ENCODE measurements around the gene TCF19. TPM values are rescaled to one million over a fixed set of nuclear protein-coding genes. Genes with fewer than 3 reads are reported as not detected.
"Not testable (repeated sequence)": the region's sequence is repeated elsewhere in the genome, so short reads cannot be mapped to it uniquely, and the experiment has no call there.

Gene TCF19
- total RNA-seq, 1 experiment from 2014 or later = 12.7 TPM

GRCh38 chr6:31193206-31193605, 34.8 kb downstream of the TCF19 start (continued):
- no peak for TF ChIP-seq HMGXB4 (CRISPR knock-in tag; IDR thresholded peaks at IDR 0.05)

- no peak for DNase-seq (ENCODE audit: low spot score)
- Mint-ChIP-seq H3K9me3 (peaks cover 14% of the 10 kb centered on the region), H3K4me3 (no peak overlapping the region), H3K27me3 (ENCODE audit: low read depth) (no peaks in the 10 kb centered on the region), H3K27ac (no peak overlapping the region), H3K4me1 (peaks cover 13% of the 10 kb centered on the region), H3K36me3 (peaks cover 14% of the 10 kb centered on the region)
- no peak for TF ChIP-seq CTCF (IDR thresholded peaks at IDR 0.05)
- no peak for TF ChIP-seq E2F4 (CRISPR knock-in tag; IDR thresholded peaks at IDR 0.05; ENCODE audit: borderline replicate concordance, low read depth)
- TF ChIP-seq FOXP4 (CRISPR knock-in tag; IDR thresholded peaks at IDR 0.05) = no peak
- no peak for TF ChIP-seq TEAD1 (CRISPR knock-in tag; IDR thresholded peaks at IDR 0.05)
- no peak for TF ChIP-seq ZNF121 (CRISPR knock-in tag; IDR thresholded peaks at IDR 0.05)
- no peak for TF ChIP-seq SMAD4 (CRISPR knock-in tag; IDR thresholded peaks at IDR 0.05)
- TF ChIP-seq SOX15 (CRISPR knock-in tag; IDR thresholded peaks at IDR 0.05) = no peak
- no peak for TF ChIP-seq PRDM15 (CRISPR knock-in tag; IDR thresholded peaks at IDR 0.05)
- TF ChIP-seq HMGXB4 (CRISPR knock-in tag; IDR thresholded peaks at IDR 0.05) = no peak
- TF ChIP-seq TP53 (CRISPR knock-in tag; IDR thresholded peaks at IDR 0.05) = no peak
- no peak for TF ChIP-seq E2F5 (CRISPR knock-in tag; IDR thresholded peaks at IDR 0.05)
- ChIA-PET POLR2A (no interaction called here), CTCF (interaction anchor here (0.8 to 6.5 kb wide), 9 partner anchors 22 to 184 kb away, joined by 3 to 60 read pairs (median 11); partner anchors contain the start of genes POU5F1 and PSORS1C2)
- no peak for ATAC-seq
Observed at GRCh38 chr6:31194061-31194834, 35.9 kb downstream of the TCF19 start.

- peaks cover 14% of the 10 kb centered on the region for H3K36me3 Mint-ChIP-seq
- not testable (repeated sequence) for H3K27me3 Mint-ChIP-seq (ENCODE audit: low read depth); ATAC-seq; H3K4me3 Mint-ChIP-seq; DNase-seq (ENCODE audit: low spot score); H3K27ac Mint-ChIP-seq; H3K4me1 Mint-ChIP-seq
- POLR2A ChIA-PET = interaction anchor here (0.6 kb wide), 1 partner anchor 53 kb away, joined by 3 read pairs; no protein-coding TSS in a partner anchor
- H3K9me3 Mint-ChIP-seq = peaks cover 19% of the 10 kb centered on the region
- CTCF ChIA-PET = interaction anchor here (0.6 to 4.1 kb wide), 7 partner anchors 24 to 211 kb away, joined by 3 to 60 read pairs (median 3); no protein-coding TSS in a partner anchor
Observed at GRCh38 chr6:31195308-31195979, 37.1 kb downstream of the TCF19 start.

Data from WTC11 (cell line).